NCI-H2227 (cell line): Measurements from ENCODE around the gene RNF144B.
A peak's percentile ranks its signal among the peaks of the same experiment; 100 is the strongest.
"Not testable (repeated sequence)": the region's sequence is repeated elsewhere in the genome, so short reads cannot be mapped to it uniquely, and the experiment has no call there.

Experiments used
- DNase-seq: peaks from one replicate; lab custom pipeline; 2025; ENCODE audit not compliant: unreplicated experiment; lab: John Stamatoyannopoulos, UW

Gene RNF144B

DNA sequence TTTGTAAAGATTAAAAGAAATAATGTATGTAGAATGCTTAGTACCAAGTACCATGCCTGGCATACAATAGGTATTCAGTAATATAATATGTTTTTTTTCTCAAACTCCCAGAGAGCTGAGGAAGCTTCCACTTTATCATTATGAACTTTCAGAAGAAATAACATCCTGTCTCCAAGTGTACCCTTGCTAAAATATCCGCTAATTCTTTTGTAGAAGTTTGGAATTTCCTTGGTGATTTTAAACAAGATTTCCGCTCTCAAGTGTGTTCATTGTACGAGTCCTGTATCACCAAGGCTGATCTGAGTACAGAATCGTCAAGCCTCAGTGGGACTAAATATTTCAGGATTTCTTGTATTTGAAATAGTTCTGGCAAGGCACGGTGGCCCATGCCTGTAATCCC is 16.1 kb upstream of the RNF144B start:
- DNase-seq: no peak

- DNase-seq: no peak
Measured at GRCh38 chr6:18371656-18372055, 15.5 kb upstream of the RNF144B start.

GRCh38 chr6:18380158-18380836 is 6.9 kb upstream of the RNF144B start:
- no peak for DNase-seq

GRCh38 chr6:18380851-18381250 is 6.3 kb upstream of the RNF144B start:
- no peak for DNase-seq

GRCh38 chr6:18383441-18383840 is 3.7 kb upstream of the RNF144B start:
- no peak for DNase-seq

- DNase-seq: no peak
Measured at GRCh38 chr6:18384621-18385020, 2.5 kb upstream of the RNF144B start.

GRCh38 chr6:18386298-18386976 is 713 bp upstream of the RNF144B start:
- DNase-seq: no peak

DNA sequence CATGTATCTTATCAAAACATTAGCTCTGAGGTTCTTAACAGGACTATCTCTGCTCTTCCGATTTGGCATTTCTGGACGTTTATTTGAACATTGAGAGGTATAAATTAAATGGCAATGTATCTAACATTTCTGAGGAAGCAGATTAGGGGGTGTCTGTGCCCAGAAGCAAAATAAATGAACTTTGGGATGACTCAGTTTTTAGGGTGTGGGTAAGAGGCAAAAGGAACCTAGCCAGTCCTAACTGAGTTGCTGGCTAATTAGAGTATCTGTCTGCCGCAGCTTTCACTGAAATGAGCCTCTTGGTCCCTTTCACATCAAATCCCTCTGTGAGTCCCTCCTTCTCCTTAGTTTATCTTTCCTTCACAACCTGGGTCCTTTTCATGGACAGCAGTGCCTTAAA is 1.1 kb downstream of the RNF144B start:
- DNase-seq: no peak

DNA sequence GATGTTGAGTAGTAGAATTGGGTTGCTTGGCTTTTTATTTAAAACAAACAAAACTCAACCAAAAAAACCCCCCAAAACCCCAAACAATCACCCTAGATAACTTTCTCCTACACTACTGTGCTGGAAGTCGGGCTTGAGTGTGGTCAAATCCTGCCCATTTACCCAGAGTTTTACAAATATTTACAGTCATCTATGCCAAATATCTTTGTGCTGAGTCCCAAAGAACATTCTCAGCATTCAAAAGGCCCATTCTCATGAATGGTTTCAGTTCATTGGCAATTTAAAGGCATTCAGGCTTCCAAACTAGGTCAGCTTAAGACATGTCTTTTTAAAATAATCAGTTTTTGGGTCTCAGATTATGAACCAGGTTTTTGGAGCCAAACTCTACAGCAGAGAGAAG is 1.8 kb downstream of the RNF144B start:
- no peak for DNase-seq

DNA sequence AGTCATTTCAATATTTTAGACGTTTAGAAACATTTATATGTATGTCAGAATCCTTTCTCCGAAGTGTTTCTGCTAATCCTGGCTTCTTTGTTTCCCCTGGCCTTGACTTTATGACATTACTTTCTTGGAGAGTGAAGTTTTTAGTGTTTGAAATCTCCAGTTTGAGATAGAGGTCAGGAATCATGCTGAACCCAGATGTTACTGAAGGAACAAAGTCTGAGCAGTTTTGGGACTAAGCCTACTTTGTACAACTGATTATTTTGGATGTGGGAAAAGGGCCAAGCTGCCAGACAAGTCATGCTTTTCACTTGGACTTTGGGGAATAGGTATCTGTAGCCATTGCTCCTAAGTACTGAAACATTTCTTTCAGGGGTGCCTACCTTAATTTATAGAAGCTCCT is 2.3 kb downstream of the RNF144B start:
- DNase-seq: no peak

GRCh38 chr6:18390476-18390875 is 3.3 kb downstream of the RNF144B start:
- no peak for DNase-seq

GRCh38 chr6:18391023-18391422 is 3.9 kb downstream of the RNF144B start:
- peak; percentile 51 for DNase-seq

DNA sequence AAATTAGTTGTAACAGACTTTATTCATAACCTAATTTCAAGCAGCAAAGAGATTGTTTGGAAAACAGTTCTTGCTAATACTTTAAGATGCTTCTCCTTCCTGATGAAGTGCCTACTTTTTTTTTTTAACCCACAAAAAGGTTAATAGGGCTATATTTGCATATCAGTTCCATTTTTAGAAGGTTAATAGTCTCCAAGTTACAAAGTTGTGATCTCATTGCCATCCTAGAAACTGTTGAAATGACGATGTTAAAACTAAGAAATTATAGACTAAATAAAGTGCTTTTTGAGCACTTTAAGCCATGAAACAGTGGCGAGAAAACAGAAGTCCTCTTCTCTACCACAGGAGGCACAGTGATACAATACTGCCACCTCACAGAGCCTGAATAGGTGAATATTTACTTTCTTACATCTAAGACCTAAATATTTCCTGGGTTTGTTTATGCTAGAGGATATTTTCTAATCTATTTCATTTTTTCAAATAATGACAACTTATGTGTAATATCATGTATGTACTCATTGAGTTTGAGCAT is 5.3 kb downstream of the RNF144B start:
- DNase-seq: no peak

DNA sequence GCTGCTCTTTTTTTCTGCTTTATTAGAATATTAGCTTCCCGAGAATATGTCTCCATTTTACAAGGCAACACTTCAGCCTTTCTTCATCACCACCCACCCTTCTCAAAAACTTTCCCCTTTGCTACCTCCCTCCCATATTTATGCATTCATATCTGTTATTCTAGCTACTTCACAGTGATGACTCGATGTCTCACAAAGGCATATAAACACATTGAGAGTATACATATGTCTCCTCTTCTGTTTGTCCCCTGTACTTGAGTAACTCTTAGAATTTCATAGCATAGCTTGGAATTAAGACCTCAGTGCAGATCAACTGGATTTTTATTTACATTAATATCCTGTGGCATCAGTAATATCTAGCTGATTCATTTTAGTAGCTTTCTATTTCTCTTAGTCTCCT is 6.5 kb downstream of the RNF144B start:
- DNase-seq: no peak

GRCh38 chr6:18395177-18395855 is 8.2 kb downstream of the RNF144B start:
- no peak for DNase-seq

GRCh38 chr6:18395856-18396197 is 8.7 kb downstream of the RNF144B start:
- no peak for DNase-seq

- no peak for DNase-seq
Measured at GRCh38 chr6:18397701-18398100, 10.6 kb downstream of the RNF144B start.

DNA sequence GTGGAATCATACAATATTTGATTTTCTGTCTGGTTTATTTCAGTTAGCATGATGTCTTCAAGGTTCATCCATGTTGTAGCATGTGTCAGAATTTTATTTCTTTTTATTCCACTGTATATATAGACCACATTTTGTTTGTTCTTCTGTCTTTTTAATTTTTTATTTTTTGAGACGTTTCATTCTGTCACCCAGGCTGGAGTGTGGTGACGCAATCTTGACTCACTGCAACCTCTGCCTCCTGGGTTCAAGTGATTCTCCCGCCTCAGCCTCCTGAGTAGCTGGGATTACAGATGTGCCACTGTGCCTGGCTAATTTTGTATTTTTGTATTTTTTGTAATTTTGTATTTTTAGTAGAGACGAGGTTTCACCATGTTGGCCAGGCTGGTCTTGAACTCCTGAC is 11.1 kb downstream of the RNF144B start:
- DNase-seq: not testable (repeated sequence)

DNA sequence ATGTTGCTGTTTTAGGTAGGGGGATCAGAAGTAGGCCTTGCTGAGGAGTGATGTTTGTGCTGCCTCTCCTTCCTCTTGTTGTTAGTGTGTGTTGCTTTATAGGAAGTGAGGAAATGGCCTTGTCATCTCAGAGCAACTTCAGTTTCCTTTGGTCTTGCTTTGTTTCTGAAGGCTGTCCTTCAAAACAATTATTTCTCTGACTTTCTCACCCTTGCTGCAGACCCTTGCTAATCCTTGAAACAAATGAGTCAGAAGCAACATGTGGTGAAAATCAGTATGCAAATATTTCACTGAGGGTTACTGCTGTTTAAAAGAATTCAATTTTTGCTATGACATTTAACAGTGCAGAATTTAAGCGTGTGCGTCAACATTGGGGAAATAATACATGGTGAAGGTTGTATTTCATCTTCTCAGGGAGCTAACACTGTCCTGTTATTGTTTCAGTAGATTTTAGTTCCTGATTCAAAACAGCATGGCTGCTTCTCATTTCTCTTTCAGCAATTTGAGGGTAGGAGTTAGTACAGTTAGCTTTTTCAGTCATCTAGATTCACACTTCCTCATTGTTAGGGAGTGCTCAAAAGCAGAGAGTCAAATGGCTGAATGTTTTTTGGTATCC is 13.8 kb downstream of the RNF144B start:
- DNase-seq: no peak

- DNase-seq: not testable (repeated sequence)
Measured at GRCh38 chr6:18404965-18405364, 17.8 kb downstream of the RNF144B start.

- no peak for DNase-seq
Measured at GRCh38 chr6:18405477-18406293, 18.5 kb downstream of the RNF144B start.
